ENCODE results near the gene SEMA7A.

Gene SEMA7A

GRCh38 chr15:74451861-74452835, 18.4 kb upstream of the SEMA7A start:
- DNase-seq = no peak

- no peak for DNase-seq
These were observed 17.6 kb upstream of the SEMA7A start for GRCh38 chr15:74451322-74451721.

- no peak for DNase-seq
These were observed 16.0 kb upstream of the SEMA7A start for GRCh38 chr15:74449643-74450205.

GRCh38 chr15:74449095-74449494, 15.3 kb upstream of the SEMA7A start:
- no peak for DNase-seq

GRCh38 chr15:74445816-74446763, 12.3 kb upstream of the SEMA7A start:
- no peak for DNase-seq

GRCh38 chr15:74444106-74445062, 10.6 kb upstream of the SEMA7A start:
- DNase-seq = no peak

GRCh38 chr15:74443100-74443909, 9.5 kb upstream of the SEMA7A start:
- no peak for DNase-seq

GRCh38 chr15:74442604-74443003, 8.8 kb upstream of the SEMA7A start:
- no peak for DNase-seq

GRCh38 chr15:74442063-74442462, 8.3 kb upstream of the SEMA7A start:
- no peak for DNase-seq

- no peak for DNase-seq
These were observed 7.6 kb upstream of the SEMA7A start for GRCh38 chr15:74441248-74441941.

GRCh38 chr15:74438721-74439316, 5.1 kb upstream of the SEMA7A start:
- peak; percentile 79 for DNase-seq

GRCh38 chr15:74438206-74438605, 4.4 kb upstream of the SEMA7A start:
- no peak for DNase-seq

- DNase-seq = no peak
These were observed 742 bp upstream of the SEMA7A start for GRCh38 chr15:74434263-74435136.

- peak; percentile 29 for DNase-seq
These were observed 678 bp downstream of the SEMA7A start for GRCh38 chr15:74432968-74433591.

GRCh38 chr15:74432271-74432967, 1.3 kb downstream of the SEMA7A start:
- no peak for DNase-seq

- peak; percentile 40 for DNase-seq
These were observed 2.1 kb downstream of the SEMA7A start for GRCh38 chr15:74431645-74432044.

GRCh38 chr15:74431116-74431515, 2.6 kb downstream of the SEMA7A start:
- DNase-seq = no peak

GRCh38 chr15:74430510-74430951, 3.2 kb downstream of the SEMA7A start:
- no peak for DNase-seq

Data from stimulated activated CD4-positive, alpha-beta T cell treated with anti-CD3 and anti-CD28 coated beads, Interleukin-4, amount 100 ng/mL, for 1 hour (primary cell).